K562 (cell line): ENCODE measurements around the gene BNIP5. TPM values are rescaled to one million over a fixed set of nuclear protein-coding genes. Genes with fewer than 3 reads are reported as not detected.

Source experiments
- ARHGAP35 ChIP-seq: fragments of 450-650 bp; IDR thresholded peaks from 2 replicates; pipeline ENCODE4 v1.6.1; 2018; ENCODE audit not compliant: partially characterized antibody
- BRD9 ChIP-seq: fragments of 450-650 bp; IDR thresholded peaks from 2 replicates; pipeline ENCODE4 v1.6.1; 2018; ENCODE audit warnings: low read depth; ENCODE audit not compliant: partially characterized antibody
- CBX1 ChIP-seq: sonication (generic); IDR thresholded peaks from 2 replicates; pipeline ENCODE4 v1.6.1; 2016; ENCODE audit warnings: antibody characterized with exemption, low read depth, mild to moderate bottlenecking
- DACH1 ChIP-seq: fragments of 450-650 bp; IDR thresholded peaks from 2 replicates; pipeline ENCODE4 v1.6.1; 2018; ENCODE audit not compliant: partially characterized antibody
- GTF2E2 ChIP-seq: fragments of 200-800 bp; sonication (Bioruptor generic); IDR thresholded peaks from 2 replicates; pipeline ENCODE4 v1.6.1; 2016; ENCODE audit warnings: missing genetic modification characterization, missing compliant biosample characterization
- HDGF ChIP-seq: fragments of 450-650 bp; IDR thresholded peaks from 2 replicates; pipeline ENCODE4 v1.6.1; 2016
- KDM2B ChIP-seq: fragments of 250-450 bp; sonication (Bioruptor Pico); IDR thresholded peaks from 2 replicates; pipeline ENCODE4 v1.8.0; 2021; ENCODE audit warnings: mild to moderate bottlenecking, moderate library complexity
- LCOR ChIP-seq: sonication (generic); formaldehyde crosslinking; IDR thresholded peaks from 2 replicates; pipeline ENCODE4 v1.8.0; 2022; ENCODE audit warnings: mild to moderate bottlenecking, missing genetic modification reagents
- RAD51 ChIP-seq: fragments of 450-650 bp; IDR thresholded peaks from 2 replicates; pipeline ENCODE4 v1.7.1; 2016; ENCODE audit warnings: low read depth, mild to moderate bottlenecking, borderline replicate concordance
- SLC30A9 ChIP-seq: fragments of 250-450 bp; sonication (Bioruptor Pico); IDR thresholded peaks from 2 replicates; pipeline ENCODE4 v1.8.0; 2022; ENCODE audit warnings: mild to moderate bottlenecking, moderate library complexity
- YBX1 ChIP-seq: fragments of 450-650 bp; IDR thresholded peaks from 2 replicates; pipeline ENCODE4 v1.7.1; 2016; ENCODE audit warnings: mild to moderate bottlenecking
- ZNF311 ChIP-seq: fragments of 250-450 bp; sonication (Bioruptor Pico); IDR thresholded peaks from 2 replicates; pipeline ENCODE4 v1.4.0; 2020; ENCODE audit warnings: mild to moderate bottlenecking, moderate library complexity
- ZNF551 ChIP-seq: fragments of 250-450 bp; sonication (Bioruptor Pico); IDR thresholded peaks from 2 replicates; pipeline ENCODE4 v1.5.0; 2021; ENCODE audit warnings: mild to moderate bottlenecking, moderate library complexity
- polyA plus RNA-seq, 8 experiments: library from polyadenylated mRNA; depleted of rRNA in 4 of 8; stranded (reverse) in 5 of 8; unstranded in 3 of 8; fragments of >200 nt; fragmentation: Nextera tagmentation in 2 of 8; fragmentation: Illumina TruSeq in 1 of 8; extraction: Ambion mirVana in 2 of 8; extraction: Trizol in 1 of 8; gene quantifications; 2 replicates each; pipeline versions ENCODE4 v1.2.1 to v1.2.3, GENCODE V29; 2011 to 2014; ENCODE audit warnings: inconsistent platforms in 1 of 8, missing spikeins in 1 of 8
- total RNA-seq, 7 experiments: library from RNA; depleted of rRNA in 6 of 7; stranded (reverse); fragments of >200 nt in 6 of 7; fragmentation: Illumina TruSeq in 2 of 7; extraction: Trizol in 2 of 7; gene quantifications; 2 replicates each; pipeline versions ENCODE4 v1.2.1 to v1.2.3, GENCODE V29; 2011 to 2021; ENCODE audit warnings: low replicate concordance in 1 of 7
- TF ChIP-seq, protein P1 (sequence below): sonication (generic); formaldehyde crosslinking; IDR thresholded peaks from 2 replicates; pipeline ENCODE4 v1.8.1; 2023; ENCODE audit warnings: mild to moderate bottlenecking, missing genetic modification reagents, moderate library complexity
- TF ChIP-seq, protein P2 (sequence below): fragments of 200-800 bp; sonication (Bioruptor generic); IDR thresholded peaks from 2 replicates; pipeline ENCODE4 v1.6.1; 2016; ENCODE audit warnings: missing genetic modification characterization, missing compliant biosample characterization
- TF ChIP-seq, protein P3 (sequence below): fragments of 250-450 bp; sonication (Bioruptor Pico); IDR thresholded peaks from 2 replicates; pipeline ENCODE4 v1.4.0; 2020; ENCODE audit warnings: mild to moderate bottlenecking, moderate library complexity
- TF ChIP-seq, protein P4 (sequence below): fragments of 450-650 bp; IDR thresholded peaks from 2 replicates; pipeline ENCODE4 v1.6.1; 2016; ENCODE audit warnings: missing biosample characterization, missing genetic modification characterization

The BNIP5 gene
- total and polyA plus RNA-seq, 9 of the 15 experiments (the other 6 are each of a cell fraction or from before 2014, with no cell fraction given) = not detected

DNA sequence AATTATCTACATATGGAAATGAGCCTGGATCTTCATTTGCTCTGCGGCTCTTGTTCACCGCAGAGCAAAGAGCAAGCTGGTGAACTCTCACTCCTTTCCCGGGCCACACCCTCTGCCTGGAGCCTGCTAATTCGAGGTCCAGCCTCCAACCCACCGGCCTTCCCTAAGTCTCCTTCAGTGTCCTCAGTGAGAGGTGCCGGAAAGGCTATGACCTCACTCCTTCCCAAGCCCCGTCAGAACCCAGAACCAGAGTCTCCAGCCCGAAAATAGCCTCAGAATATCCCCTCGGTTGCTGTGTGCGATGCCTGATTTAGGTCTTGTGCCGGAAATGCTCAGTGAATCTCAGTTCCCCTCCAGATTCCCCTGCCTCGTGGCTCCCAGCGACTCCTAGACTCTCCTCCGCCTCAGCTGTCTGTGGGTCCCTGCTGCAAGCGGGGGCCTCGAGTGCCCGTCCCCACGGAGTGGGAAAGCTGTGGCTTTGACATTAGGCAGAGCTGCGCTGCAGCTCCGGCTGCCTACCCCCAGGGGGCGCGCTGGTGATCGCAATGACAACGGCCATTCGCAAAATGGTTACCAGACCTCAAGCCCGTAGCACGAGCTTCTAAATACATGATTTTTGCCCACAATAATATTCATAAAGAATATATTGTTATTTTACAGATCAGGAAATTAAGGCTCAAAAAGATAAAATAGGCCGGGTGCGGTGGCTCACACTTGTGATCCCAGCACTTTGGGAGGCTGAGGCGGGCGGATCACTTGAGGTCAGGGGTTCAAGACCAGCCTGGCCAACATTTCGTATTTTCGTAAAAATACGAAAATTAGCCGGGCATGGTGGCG is 4.1 kb upstream of the BNIP5 start (continued):
- TF ChIP-seq, protein P1, sequence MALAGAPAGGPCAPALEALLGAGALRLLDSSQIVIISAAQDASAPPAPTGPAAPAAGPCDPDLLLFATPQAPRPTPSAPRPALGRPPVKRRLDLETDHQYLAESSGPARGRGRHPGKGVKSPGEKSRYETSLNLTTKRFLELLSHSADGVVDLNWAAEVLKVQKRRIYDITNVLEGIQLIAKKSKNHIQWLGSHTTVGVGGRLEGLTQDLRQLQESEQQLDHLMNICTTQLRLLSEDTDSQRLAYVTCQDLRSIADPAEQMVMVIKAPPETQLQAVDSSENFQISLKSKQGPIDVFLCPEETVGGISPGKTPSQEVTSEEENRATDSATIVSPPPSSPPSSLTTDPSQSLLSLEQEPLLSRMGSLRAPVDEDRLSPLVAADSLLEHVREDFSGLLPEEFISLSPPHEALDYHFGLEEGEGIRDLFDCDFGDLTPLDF (CRISPR knock-in tag) = peak; percentile 23; the same call in 1 of the 2 replicates
- TF ChIP-seq SLC30A9 (CRISPR knock-in tag) (no peak), KDM2B (CRISPR knock-in tag) (no peak), CBX1 (no peak), BRD9 (no peak), YBX1 (no peak), GTF2E2 (tag) (0 out of 2 replicates have a peak, but pooled peaks have one; percentile 25), ARHGAP35 (no peak), ZNF311 (CRISPR knock-in tag) (no peak), LCOR (CRISPR knock-in tag) (no peak), HDGF (0 out of 2 replicates have a peak, but pooled peaks have one; percentile 68), RAD51 (peak; percentile 38; the same call in 1 of the 2 replicates), ZNF551 (CRISPR knock-in tag) (no peak), DACH1 (no peak)
- TF ChIP-seq, protein P2, sequence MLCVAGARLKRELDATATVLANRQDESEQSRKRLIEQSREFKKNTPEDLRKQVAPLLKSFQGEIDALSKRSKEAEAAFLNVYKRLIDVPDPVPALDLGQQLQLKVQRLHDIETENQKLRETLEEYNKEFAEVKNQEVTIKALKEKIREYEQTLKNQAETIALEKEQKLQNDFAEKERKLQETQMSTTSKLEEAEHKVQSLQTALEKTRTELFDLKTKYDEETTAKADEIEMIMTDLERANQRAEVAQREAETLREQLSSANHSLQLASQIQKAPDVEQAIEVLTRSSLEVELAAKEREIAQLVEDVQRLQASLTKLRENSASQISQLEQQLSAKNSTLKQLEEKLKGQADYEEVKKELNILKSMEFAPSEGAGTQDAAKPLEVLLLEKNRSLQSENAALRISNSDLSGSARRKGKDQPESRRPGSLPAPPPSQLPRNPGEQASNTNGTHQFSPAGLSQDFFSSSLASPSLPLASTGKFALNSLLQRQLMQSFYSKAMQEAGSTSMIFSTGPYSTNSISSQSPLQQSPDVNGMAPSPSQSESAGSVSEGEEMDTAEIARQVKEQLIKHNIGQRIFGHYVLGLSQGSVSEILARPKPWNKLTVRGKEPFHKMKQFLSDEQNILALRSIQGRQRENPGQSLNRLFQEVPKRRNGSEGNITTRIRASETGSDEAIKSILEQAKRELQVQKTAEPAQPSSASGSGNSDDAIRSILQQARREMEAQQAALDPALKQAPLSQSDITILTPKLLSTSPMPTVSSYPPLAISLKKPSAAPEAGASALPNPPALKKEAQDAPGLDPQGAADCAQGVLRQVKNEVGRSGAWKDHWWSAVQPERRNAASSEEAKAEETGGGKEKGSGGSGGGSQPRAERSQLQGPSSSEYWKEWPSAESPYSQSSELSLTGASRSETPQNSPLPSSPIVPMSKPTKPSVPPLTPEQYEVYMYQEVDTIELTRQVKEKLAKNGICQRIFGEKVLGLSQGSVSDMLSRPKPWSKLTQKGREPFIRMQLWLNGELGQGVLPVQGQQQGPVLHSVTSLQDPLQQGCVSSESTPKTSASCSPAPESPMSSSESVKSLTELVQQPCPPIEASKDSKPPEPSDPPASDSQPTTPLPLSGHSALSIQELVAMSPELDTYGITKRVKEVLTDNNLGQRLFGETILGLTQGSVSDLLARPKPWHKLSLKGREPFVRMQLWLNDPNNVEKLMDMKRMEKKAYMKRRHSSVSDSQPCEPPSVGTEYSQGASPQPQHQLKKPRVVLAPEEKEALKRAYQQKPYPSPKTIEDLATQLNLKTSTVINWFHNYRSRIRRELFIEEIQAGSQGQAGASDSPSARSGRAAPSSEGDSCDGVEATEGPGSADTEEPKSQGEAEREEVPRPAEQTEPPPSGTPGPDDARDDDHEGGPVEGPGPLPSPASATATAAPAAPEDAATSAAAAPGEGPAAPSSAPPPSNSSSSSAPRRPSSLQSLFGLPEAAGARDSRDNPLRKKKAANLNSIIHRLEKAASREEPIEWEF (CRISPR knock-in tag) = no peak
- TF ChIP-seq, protein P3, sequence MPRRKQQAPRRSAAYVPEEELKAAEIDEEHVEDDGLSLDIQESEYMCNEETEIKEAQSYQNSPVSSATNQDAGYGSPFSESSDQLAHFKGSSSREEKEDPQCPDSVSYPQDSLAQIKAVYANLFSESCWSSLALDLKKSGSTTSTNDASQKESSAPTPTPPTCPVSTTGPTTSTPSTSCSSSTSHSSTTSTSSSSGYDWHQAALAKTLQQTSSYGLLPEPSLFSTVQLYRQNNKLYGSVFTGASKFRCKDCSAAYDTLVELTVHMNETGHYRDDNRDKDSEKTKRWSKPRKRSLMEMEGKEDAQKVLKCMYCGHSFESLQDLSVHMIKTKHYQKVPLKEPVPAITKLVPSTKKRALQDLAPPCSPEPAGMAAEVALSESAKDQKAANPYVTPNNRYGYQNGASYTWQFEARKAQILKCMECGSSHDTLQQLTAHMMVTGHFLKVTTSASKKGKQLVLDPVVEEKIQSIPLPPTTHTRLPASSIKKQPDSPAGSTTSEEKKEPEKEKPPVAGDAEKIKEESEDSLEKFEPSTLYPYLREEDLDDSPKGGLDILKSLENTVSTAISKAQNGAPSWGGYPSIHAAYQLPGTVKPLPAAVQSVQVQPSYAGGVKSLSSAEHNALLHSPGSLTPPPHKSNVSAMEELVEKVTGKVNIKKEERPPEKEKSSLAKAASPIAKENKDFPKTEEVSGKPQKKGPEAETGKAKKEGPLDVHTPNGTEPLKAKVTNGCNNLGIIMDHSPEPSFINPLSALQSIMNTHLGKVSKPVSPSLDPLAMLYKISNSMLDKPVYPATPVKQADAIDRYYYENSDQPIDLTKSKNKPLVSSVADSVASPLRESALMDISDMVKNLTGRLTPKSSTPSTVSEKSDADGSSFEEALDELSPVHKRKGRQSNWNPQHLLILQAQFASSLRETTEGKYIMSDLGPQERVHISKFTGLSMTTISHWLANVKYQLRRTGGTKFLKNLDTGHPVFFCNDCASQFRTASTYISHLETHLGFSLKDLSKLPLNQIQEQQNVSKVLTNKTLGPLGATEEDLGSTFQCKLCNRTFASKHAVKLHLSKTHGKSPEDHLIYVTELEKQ (CRISPR knock-in tag) = no peak
- TF ChIP-seq, protein P4, sequence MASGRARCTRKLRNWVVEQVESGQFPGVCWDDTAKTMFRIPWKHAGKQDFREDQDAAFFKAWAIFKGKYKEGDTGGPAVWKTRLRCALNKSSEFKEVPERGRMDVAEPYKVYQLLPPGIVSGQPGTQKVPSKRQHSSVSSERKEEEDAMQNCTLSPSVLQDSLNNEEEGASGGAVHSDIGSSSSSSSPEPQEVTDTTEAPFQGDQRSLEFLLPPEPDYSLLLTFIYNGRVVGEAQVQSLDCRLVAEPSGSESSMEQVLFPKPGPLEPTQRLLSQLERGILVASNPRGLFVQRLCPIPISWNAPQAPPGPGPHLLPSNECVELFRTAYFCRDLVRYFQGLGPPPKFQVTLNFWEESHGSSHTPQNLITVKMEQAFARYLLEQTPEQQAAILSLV = no peak
